H9 (cell line): ENCODE results near the gene PTN. TPM values are rescaled to one million over a fixed set of nuclear protein-coding genes. Genes with fewer than 3 reads are reported as not detected.

Experiments used
- DNase-seq: peaks from one replicate; pipeline ENCODE4 v3.0.0-alpha.2; 2017
- H2AFZ ChIP-seq: one replicate; pipeline ENCODE4 v1.6.1; 2013; ENCODE audit warnings: mild to moderate bottlenecking, low read length, control low read depth, moderate library complexity
- H2AK5ac ChIP-seq: 2 replicates; pipeline ENCODE4 v1.6.1; 2013; ENCODE audit warnings: low read length, control low read depth, mixed read lengths; ENCODE audit not compliant: insufficient read length
- H2BK120ac ChIP-seq: one replicate; pipeline ENCODE4 v1.6.1; 2013; ENCODE audit warnings: low read depth, mild to moderate bottlenecking, low read length, control low read depth, inconsistent platforms; ENCODE audit not compliant: poor library complexity, severe bottlenecking
- H2BK12ac ChIP-seq: 2 replicates; pipeline ENCODE4 v1.6.1; 2013; ENCODE audit warnings: low read length, control low read depth, mixed read lengths, low read depth; ENCODE audit not compliant: insufficient read length
- H2BK15ac ChIP-seq: 2 replicates; pipeline ENCODE4 v1.6.1; 2013; ENCODE audit warnings: low read depth, low read length, control low read depth
- H2BK20ac ChIP-seq: one replicate; pipeline ENCODE4 v1.6.1; 2013; ENCODE audit warnings: low read depth, mild to moderate bottlenecking, low read length, control low read depth, inconsistent platforms; ENCODE audit not compliant: poor library complexity, severe bottlenecking
- H2BK5ac ChIP-seq: 2 replicates; pipeline ENCODE4 v1.6.1; 2013; ENCODE audit warnings: low read length, control low read depth, mixed read lengths; ENCODE audit not compliant: insufficient read length
- H3K14ac ChIP-seq: 2 replicates; pipeline ENCODE4 v1.6.1; 2013; ENCODE audit warnings: low read length, control low read depth; ENCODE audit not compliant: insufficient read depth
- H3K18ac ChIP-seq: 2 replicates; pipeline ENCODE4 v1.6.1; 2013; ENCODE audit warnings: low read depth, mild to moderate bottlenecking, mixed read lengths, low read length, control low read depth; ENCODE audit not compliant: insufficient read length
- H3K23ac ChIP-seq: 2 replicates; pipeline ENCODE4 v1.6.1; 2013; ENCODE audit warnings: low read length, control low read depth, mixed read lengths, low read depth; ENCODE audit not compliant: insufficient read length
- H3K23me2 ChIP-seq: 2 replicates; pipeline ENCODE4 v1.6.1; 2013; ENCODE audit warnings: low read depth, mild to moderate bottlenecking, mixed read lengths, low read length, control low read depth; ENCODE audit not compliant: insufficient read length, poor library complexity, severe bottlenecking
- H3K27ac ChIP-seq: 2 replicates; pipeline ENCODE4 v1.5.1; 2013; ENCODE audit warnings: low read length, control low read depth, mixed read lengths, low read depth; ENCODE audit not compliant: insufficient read length
- H3K27me3 ChIP-seq: 2 replicates; pipeline ENCODE4 v1.6.1; 2013; ENCODE audit warnings: low read length, control low read depth, inconsistent platforms; ENCODE audit not compliant: insufficient read depth
- H3K4ac ChIP-seq: 2 replicates; pipeline ENCODE4 v1.6.1; 2013; ENCODE audit warnings: low read depth, mild to moderate bottlenecking, control low read depth, inconsistent platforms, low read length, moderate library complexity
- H3K4me1 ChIP-seq: 2 replicates; pipeline ENCODE4 v1.6.1; 2013; ENCODE audit warnings: low read length, control low read depth, inconsistent platforms; ENCODE audit not compliant: insufficient read depth
- H3K4me2 ChIP-seq: 2 replicates; pipeline ENCODE4 v1.6.1; 2013; ENCODE audit warnings: low read length, control low read depth, mixed read lengths; ENCODE audit not compliant: insufficient read length, insufficient read depth
- H3K56ac ChIP-seq: 2 replicates; pipeline ENCODE4 v1.6.1; 2013; ENCODE audit warnings: low read depth, mild to moderate bottlenecking, mixed read lengths, low read length, control low read depth; ENCODE audit not compliant: insufficient read length
- H3K79me1 ChIP-seq: 2 replicates; pipeline ENCODE4 v1.6.1; 2013; ENCODE audit warnings: low read depth, mild to moderate bottlenecking, moderate library complexity, low read length, control low read depth, inconsistent platforms; ENCODE audit not compliant: insufficient read depth, poor library complexity, severe bottlenecking
- H3K79me2 ChIP-seq: 2 replicates; pipeline ENCODE4 v1.6.1; 2013; ENCODE audit warnings: low read length, control low read depth, inconsistent platforms; ENCODE audit not compliant: insufficient read depth
- H3K9ac ChIP-seq: 2 replicates; pipeline ENCODE4 v1.6.1; 2013; ENCODE audit warnings: low read length, control low read depth, mixed read lengths; ENCODE audit not compliant: insufficient read length; ENCODE audit errors: extremely low read depth
- H3K9me3 ChIP-seq: one replicate; pipeline ENCODE4 v1.6.1; 2013; ENCODE audit warnings: low read depth, low read length, inconsistent platforms; ENCODE audit not compliant: control insufficient read depth
- H3T11ph ChIP-seq: one replicate; pipeline ENCODE4 v1.6.1; 2013; ENCODE audit warnings: mild to moderate bottlenecking, low read length, control low read depth, inconsistent platforms
- H4K20me1 ChIP-seq: one replicate; pipeline ENCODE4 v1.6.1; 2013; ENCODE audit not compliant: control insufficient read depth, insufficient read length, insufficient read depth
- H4K5ac ChIP-seq: 2 replicates; pipeline ENCODE4 v1.6.1; 2013; ENCODE audit warnings: low read depth, mild to moderate bottlenecking, mixed read lengths, low read length, control low read depth; ENCODE audit not compliant: insufficient read length
- H4K8ac ChIP-seq: replicated peaks from 2 replicates; pipeline ENCODE4 v1.6.1; 2013; ENCODE audit warnings: low read length, control low read depth, mixed read lengths, low read depth; ENCODE audit not compliant: insufficient read length
- H4K91ac ChIP-seq: 2 replicates; pipeline ENCODE4 v1.6.1; 2013; ENCODE audit warnings: low read depth, mild to moderate bottlenecking, moderate library complexity, mixed read lengths, low read length, control low read depth; ENCODE audit not compliant: insufficient read length
- H3K27ac Mint-ChIP-seq, 3 experiments: 2 replicates in 2 of 3; 3 replicates in 1 of 3; pipeline ENCODE4 v1.8.0; 2020 to 2021; ENCODE audit warnings: mixed read lengths in 3 of 3, mild to moderate bottlenecking in 1 of 3, moderate library complexity in 1 of 3
- H3K27me3 Mint-ChIP-seq: 2 replicates; pipeline ENCODE4 v1.8.0; 2021; ENCODE audit warnings: low read depth, mild to moderate bottlenecking, moderate library complexity, mixed read lengths
- H3K36me3 Mint-ChIP-seq, 3 experiments: 2 replicates in 2 of 3; 3 replicates in 1 of 3; pipeline ENCODE4 v1.8.0; 2020 to 2021; ENCODE audit warnings: low read depth in 3 of 3, mixed read lengths in 3 of 3; ENCODE audit not compliant: insufficient read depth in 1 of 3
- H3K4me1 Mint-ChIP-seq, 2 experiments: 2 replicates each; pipeline ENCODE4 v1.8.0; 2020; ENCODE audit warnings: mixed read lengths in 2 of 2
- H3K4me3 Mint-ChIP-seq, 2 experiments: 2 replicates in 1 of 2; 3 replicates in 1 of 2; pipeline ENCODE4 v1.8.0; 2020 to 2021; ENCODE audit warnings: mild to moderate bottlenecking in 2 of 2, mixed read lengths in 2 of 2, moderate library complexity in 1 of 2
- H3K9me3 Mint-ChIP-seq, 2 experiments: 2 replicates in 1 of 2; 3 replicates in 1 of 2; pipeline ENCODE4 v1.8.0; 2020; ENCODE audit warnings: mild to moderate bottlenecking in 2 of 2, mixed read lengths in 2 of 2, moderate library complexity in 1 of 2
- WGBS: extraction: QIAGEN DNeasy Blood & Tissue Kit; methylation state at CpG from one replicate; pipeline ENCODE4 v1.1.7; 2013; ENCODE audit warnings: missing lambda C conversion rate, low lambda C conversion rate, mixed read lengths; ENCODE audit not compliant: insufficient read length; ENCODE audit errors: extremely low coverage; 5-methylcytosine and 5-hydroxymethylcytosine counted together
- total RNA-seq: library from RNA; stranded (reverse); gene quantifications from 2 replicates; pipeline ENCODE4 v1.2.1, GENCODE V29; 2021
- TF ChIP-seq, protein P1 (sequence below): fragments of 200-600 bp; sonication (generic); conservative IDR thresholded peaks from 3 replicates; pipeline ENCODE4 v1.8.0; 2021; ENCODE audit warnings: antibody characterized with exemption, mild to moderate bottlenecking

Gene PTN
- total RNA-seq, 1 experiment from 2014 or later, result 16.5 TPM

DNA sequence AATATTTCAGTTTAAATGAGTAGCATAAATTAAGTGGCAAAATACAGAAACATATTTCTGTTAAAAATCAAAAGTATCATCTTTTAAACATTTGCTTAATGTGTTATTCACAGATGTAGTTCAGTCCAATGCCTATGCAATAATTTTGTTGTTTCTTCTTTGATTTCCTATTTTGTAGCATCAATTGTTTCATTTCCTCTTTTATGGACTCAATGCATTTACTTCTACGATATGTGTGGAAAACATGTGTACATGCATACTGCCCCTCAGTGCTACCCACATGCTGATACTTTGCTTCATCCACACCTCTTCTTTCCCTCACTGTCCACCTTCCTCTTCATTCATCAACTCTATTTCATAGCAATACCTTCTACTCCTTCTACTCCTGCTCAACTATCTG, 108.1 kb downstream of the PTN start:
- H3K4me1 Mint-ChIP-seq, result no peaks in the 10 kb centered on the region
- H3K9ac ChIP-seq, result no peak overlapping the region
- H3K79me2 ChIP-seq, result no peaks in the 10 kb centered on the region
- H2AK5ac ChIP-seq, result no peak overlapping the region
- no peak overlapping the region for H2BK120ac ChIP-seq
- H3K23me2 ChIP-seq, result no peaks in the 10 kb centered on the region
- H2AFZ ChIP-seq, result no peak overlapping the region
- no peaks in the 10 kb centered on the region for H3K27me3 Mint-ChIP-seq
- H3K18ac ChIP-seq, result no peak overlapping the region
- no peak overlapping the region for H3K27ac Mint-ChIP-seq
- H4K20me1 ChIP-seq, result no peaks in the 10 kb centered on the region
- no peak overlapping the region for H3K14ac ChIP-seq
- no peak overlapping the region for H2BK15ac ChIP-seq
- no peak overlapping the region for H3K4me3 Mint-ChIP-seq
- H3K4me1 ChIP-seq, result no peaks in the 10 kb centered on the region
- H4K91ac ChIP-seq, result no peak overlapping the region
- no peak overlapping the region for H4K8ac ChIP-seq
- no CpG with 5 or more reads among the region's 1 CpG for WGBS
- no peaks in the 10 kb centered on the region for H3K79me1 ChIP-seq
- H3K23ac ChIP-seq, result no peak overlapping the region
- no peak overlapping the region for H3K4ac ChIP-seq
- no peak overlapping the region for H3T11ph ChIP-seq
- no peaks in the 10 kb centered on the region for H3K9me3 Mint-ChIP-seq
- H2BK20ac ChIP-seq, result no peak overlapping the region
- TF ChIP-seq, protein P1, sequence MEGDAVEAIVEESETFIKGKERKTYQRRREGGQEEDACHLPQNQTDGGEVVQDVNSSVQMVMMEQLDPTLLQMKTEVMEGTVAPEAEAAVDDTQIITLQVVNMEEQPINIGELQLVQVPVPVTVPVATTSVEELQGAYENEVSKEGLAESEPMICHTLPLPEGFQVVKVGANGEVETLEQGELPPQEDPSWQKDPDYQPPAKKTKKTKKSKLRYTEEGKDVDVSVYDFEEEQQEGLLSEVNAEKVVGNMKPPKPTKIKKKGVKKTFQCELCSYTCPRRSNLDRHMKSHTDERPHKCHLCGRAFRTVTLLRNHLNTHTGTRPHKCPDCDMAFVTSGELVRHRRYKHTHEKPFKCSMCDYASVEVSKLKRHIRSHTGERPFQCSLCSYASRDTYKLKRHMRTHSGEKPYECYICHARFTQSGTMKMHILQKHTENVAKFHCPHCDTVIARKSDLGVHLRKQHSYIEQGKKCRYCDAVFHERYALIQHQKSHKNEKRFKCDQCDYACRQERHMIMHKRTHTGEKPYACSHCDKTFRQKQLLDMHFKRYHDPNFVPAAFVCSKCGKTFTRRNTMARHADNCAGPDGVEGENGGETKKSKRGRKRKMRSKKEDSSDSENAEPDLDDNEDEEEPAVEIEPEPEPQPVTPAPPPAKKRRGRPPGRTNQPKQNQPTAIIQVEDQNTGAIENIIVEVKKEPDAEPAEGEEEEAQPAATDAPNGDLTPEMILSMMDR, result no peak
- no peak for DNase-seq
- H2BK12ac ChIP-seq, result no peak overlapping the region
- H2BK5ac ChIP-seq, result no peak overlapping the region
- H4K5ac ChIP-seq, result no peak overlapping the region
- no peak overlapping the region for H3K4me2 ChIP-seq
- no peaks in the 10 kb centered on the region for H3K27me3 ChIP-seq
- H3K56ac ChIP-seq, result no peak overlapping the region
- H3K27ac ChIP-seq, result no peak overlapping the region
- H3K9me3 ChIP-seq, result no peaks in the 10 kb centered on the region
- H3K36me3 Mint-ChIP-seq, result no peaks in the 10 kb centered on the region
